Measurements from ENCODE around the gene CIT.
"Not testable (repeated sequence)": the region's sequence is repeated elsewhere in the genome, so short reads cannot be mapped to it uniquely, and the experiment has no call there.

CIT gene

GRCh38 chr12:119671070-119671469 is 206.1 kb downstream of the CIT start:
- DNase-seq = no peak

GRCh38 chr12:119669744-119670472 is 207.2 kb downstream of the CIT start:
- DNase-seq = no peak

GRCh38 chr12:119668324-119668841 is 208.7 kb downstream of the CIT start:
- DNase-seq = no peak

GRCh38 chr12:119667577-119668323 is 209.4 kb downstream of the CIT start, which contains the start of gene PRKAB1:
Gene PRKAB1 (plus strand): TSS chr12:119668133. CDS start chr12:119668245, 112 bp downstream.
- peak; percentile 97 for DNase-seq

GRCh38 chr12:119666900-119667576 is 210.1 kb downstream of the CIT start:
- DNase-seq = no peak

GRCh38 chr12:119666226-119666795 is 210.8 kb downstream of the CIT start:
- no peak for DNase-seq

- DNase-seq = no peak
Measured at GRCh38 chr12:119665164-119665929, 211.8 kb downstream of the CIT start.

GRCh38 chr12:119664642-119665041 is 212.5 kb downstream of the CIT start:
- DNase-seq = no peak

GRCh38 chr12:119661882-119662281 is 215.2 kb downstream of the CIT start:
- no peak for DNase-seq

- no peak for DNase-seq
Measured at GRCh38 chr12:119660076-119660475, 217.0 kb downstream of the CIT start.

- peak; percentile 30 for DNase-seq
Measured at GRCh38 chr12:119659289-119659897, 217.7 kb downstream of the CIT start.

GRCh38 chr12:119658166-119658565 is 219.0 kb downstream of the CIT start:
- not testable (repeated sequence) for DNase-seq

- not testable (repeated sequence) for DNase-seq
Measured at GRCh38 chr12:119657001-119657400, 220.1 kb downstream of the CIT start.

- no peak for DNase-seq
Measured at GRCh38 chr12:119652665-119653064, 224.5 kb downstream of the CIT start.

- peak; percentile 2 for DNase-seq
Measured at GRCh38 chr12:119649202-119649808, 227.8 kb downstream of the CIT start.

GRCh38 chr12:119645535-119646059 is 231.5 kb downstream of the CIT start:
- DNase-seq = no peak

- DNase-seq = no peak
Measured at GRCh38 chr12:119644930-119645329, 232.2 kb downstream of the CIT start.

GRCh38 chr12:119642986-119643385 is 234.1 kb downstream of the CIT start:
- DNase-seq = no peak
